Kasumi-1 (cell line): ENCODE measurements around the gene ST6GAL1.
"Not testable (repeated sequence)": the region's sequence is repeated elsewhere in the genome, so short reads cannot be mapped to it uniquely, and the experiment has no call there.

Experiments
- DNase-seq, 2 experiments: peaks; one replicate each; lab custom pipeline; 2025; lab: John Stamatoyannopoulos, UW

The ST6GAL1 gene

GRCh38 chr3:186994000-186994955, 64.0 kb downstream of the ST6GAL1 start:
- DNase-seq = no peak

GRCh38 chr3:186996356-186996755, 66.0 kb downstream of the ST6GAL1 start:
- DNase-seq = no peak

- DNase-seq = no peak
Measured at GRCh38 chr3:186997061-186997460, 66.7 kb downstream of the ST6GAL1 start.

GRCh38 chr3:186997473-186997939, 67.2 kb downstream of the ST6GAL1 start:
- DNase-seq = no peak

- peak; percentile 23 to 31 for DNase-seq
Measured at GRCh38 chr3:186998937-186999368, 68.6 kb downstream of the ST6GAL1 start.

- no peak for DNase-seq
Measured at GRCh38 chr3:187000711-187001151, 70.4 kb downstream of the ST6GAL1 start.

GRCh38 chr3:187002915-187003314, 72.6 kb downstream of the ST6GAL1 start:
- DNase-seq = no peak

GRCh38 chr3:187005827-187006481, 75.6 kb downstream of the ST6GAL1 start:
- peak; percentile 37 for DNase-seq

- DNase-seq = no peak
Measured at GRCh38 chr3:187006864-187007630, 76.7 kb downstream of the ST6GAL1 start.

- DNase-seq = not testable (repeated sequence)
Measured at GRCh38 chr3:187010382-187010781, 80.1 kb downstream of the ST6GAL1 start.

- peak; percentile 34 to 39 for DNase-seq
Measured at GRCh38 chr3:187011915-187012314, 81.6 kb downstream of the ST6GAL1 start.

GRCh38 chr3:187012609-187013051, 82.3 kb downstream of the ST6GAL1 start:
- no peak for DNase-seq

- peak; percentile 17 to 29 for DNase-seq
Measured at GRCh38 chr3:187013159-187013716, 82.9 kb downstream of the ST6GAL1 start.

- no peak for DNase-seq
Measured at GRCh38 chr3:187014417-187014864, 84.1 kb downstream of the ST6GAL1 start.

- no peak for DNase-seq
Measured at GRCh38 chr3:187015903-187016638, 85.7 kb downstream of the ST6GAL1 start.

- DNase-seq = peak; percentile 52 to 58
Measured at GRCh38 chr3:187016639-187017345, 86.5 kb downstream of the ST6GAL1 start.

GRCh38 chr3:187017511-187018230, 87.3 kb downstream of the ST6GAL1 start:
- no peak for DNase-seq

GRCh38 chr3:187019542-187020072, 89.3 kb downstream of the ST6GAL1 start:
- no peak for DNase-seq

GRCh38 chr3:187020376-187020775, 90.0 kb downstream of the ST6GAL1 start:
- DNase-seq = no peak
